ENCODE measurements around the gene DIP2B.

The DIP2B gene

DNA sequence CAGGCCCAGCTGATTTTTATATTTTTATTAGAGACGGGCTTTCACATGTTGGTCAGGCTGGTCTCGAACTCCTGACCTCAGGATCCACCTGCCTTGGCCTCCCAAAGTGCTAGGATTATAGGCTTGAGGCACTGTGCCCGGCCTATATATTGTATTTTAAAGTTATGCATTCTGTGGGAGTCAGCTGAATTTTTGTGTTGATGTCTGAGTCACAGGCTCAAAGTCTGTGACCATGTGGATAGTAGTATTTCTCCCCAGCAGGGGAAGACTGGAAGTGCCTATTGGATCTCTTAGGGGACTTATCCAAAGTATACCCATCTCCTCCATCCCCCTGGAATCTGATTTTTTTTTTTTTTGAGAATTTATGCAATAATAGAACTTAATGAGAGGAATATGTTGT, 215.3 kb downstream of the DIP2B start:
- Histone ChIP-seq H2AFZ (ENCODE audit: low read depth, low read length, severe bottlenecking) (no peak overlapping the region), H3K4me3 (ENCODE audit: insufficient read depth, low read length, poor library complexity, severe bottlenecking) (no peak overlapping the region), H4K20me1 (ENCODE audit: low read depth, low read length) (no peaks in the 10 kb centered on the region), H3K79me2 (ENCODE audit: insufficient read depth, low read length) (no peaks in the 10 kb centered on the region), H3K27me3 (ENCODE audit: low read length) (no peaks in the 10 kb centered on the region), H3K9me3 (ENCODE audit: insufficient read depth, low read length) (no peaks in the 10 kb centered on the region), H3K4me2 (ENCODE audit: low read depth, low read length, poor library complexity, severe bottlenecking) (no peak overlapping the region), H3F3A (ENCODE audit: insufficient read depth) (no peaks in the 10 kb centered on the region), H3K27ac (ENCODE audit: low read depth, low read length) (no peak overlapping the region), H3K9ac (ENCODE audit: low read length) (no peak overlapping the region), H3K9me2 (replicated peaks; ENCODE audit: insufficient read depth, low read length) (no peaks in the 10 kb centered on the region), H3K36me3 (ENCODE audit: low read length) (no peaks in the 10 kb centered on the region)
- TF ChIP-seq EZH2phosphoT487 (conservative IDR thresholded peaks at IDR 0.05; ENCODE audit: low read length) = no peak
- TF ChIP-seq, protein P1, sequence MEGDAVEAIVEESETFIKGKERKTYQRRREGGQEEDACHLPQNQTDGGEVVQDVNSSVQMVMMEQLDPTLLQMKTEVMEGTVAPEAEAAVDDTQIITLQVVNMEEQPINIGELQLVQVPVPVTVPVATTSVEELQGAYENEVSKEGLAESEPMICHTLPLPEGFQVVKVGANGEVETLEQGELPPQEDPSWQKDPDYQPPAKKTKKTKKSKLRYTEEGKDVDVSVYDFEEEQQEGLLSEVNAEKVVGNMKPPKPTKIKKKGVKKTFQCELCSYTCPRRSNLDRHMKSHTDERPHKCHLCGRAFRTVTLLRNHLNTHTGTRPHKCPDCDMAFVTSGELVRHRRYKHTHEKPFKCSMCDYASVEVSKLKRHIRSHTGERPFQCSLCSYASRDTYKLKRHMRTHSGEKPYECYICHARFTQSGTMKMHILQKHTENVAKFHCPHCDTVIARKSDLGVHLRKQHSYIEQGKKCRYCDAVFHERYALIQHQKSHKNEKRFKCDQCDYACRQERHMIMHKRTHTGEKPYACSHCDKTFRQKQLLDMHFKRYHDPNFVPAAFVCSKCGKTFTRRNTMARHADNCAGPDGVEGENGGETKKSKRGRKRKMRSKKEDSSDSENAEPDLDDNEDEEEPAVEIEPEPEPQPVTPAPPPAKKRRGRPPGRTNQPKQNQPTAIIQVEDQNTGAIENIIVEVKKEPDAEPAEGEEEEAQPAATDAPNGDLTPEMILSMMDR (IDR thresholded peaks at IDR 0.05; ENCODE audit: insufficient read depth, low read length, poor library complexity, severe bottlenecking) = no peak

DNA sequence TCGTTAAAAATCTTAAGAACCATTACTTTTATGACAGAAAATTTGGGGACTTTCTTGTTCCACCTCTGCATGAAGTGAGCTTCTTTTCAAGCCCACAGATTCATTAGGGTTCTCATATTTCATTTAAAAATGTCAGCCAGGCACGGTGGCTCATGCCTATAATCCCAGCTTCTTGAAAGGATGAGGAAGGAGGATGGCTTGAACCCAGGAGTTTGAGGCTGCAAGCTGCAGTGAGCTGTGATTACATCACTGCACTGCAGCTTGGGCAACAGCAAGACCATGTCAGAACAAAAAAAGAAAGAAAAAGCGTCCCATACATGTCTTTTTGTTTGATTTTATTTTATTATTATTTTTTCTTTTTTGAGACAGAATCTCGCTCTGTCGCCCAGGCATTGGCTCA, 215.7 kb downstream of the DIP2B start:
- H3K9ac ChIP-seq (ENCODE audit: low read length) = no peak overlapping the region
- H2AFZ ChIP-seq (ENCODE audit: low read depth, low read length, severe bottlenecking) = no peak overlapping the region
- no peaks in the 10 kb centered on the region for H3K9me3 ChIP-seq (ENCODE audit: insufficient read depth, low read length)
- no peaks in the 10 kb centered on the region for H3K36me3 ChIP-seq (ENCODE audit: low read length)
- TF ChIP-seq EZH2phosphoT487 (conservative IDR thresholded peaks at IDR 0.05; ENCODE audit: low read length) = no peak
- TF ChIP-seq, protein P1 (IDR thresholded peaks at IDR 0.05; ENCODE audit: insufficient read depth, low read length, poor library complexity, severe bottlenecking) = no peak
- no peaks in the 10 kb centered on the region for H4K20me1 ChIP-seq (ENCODE audit: low read depth, low read length)
- no peaks in the 10 kb centered on the region for H3K9me2 ChIP-seq (replicated peaks; ENCODE audit: insufficient read depth, low read length)
- no peaks in the 10 kb centered on the region for H3K27me3 ChIP-seq (ENCODE audit: low read length)
- no peaks in the 10 kb centered on the region for H3F3A ChIP-seq (ENCODE audit: insufficient read depth)
- H3K4me2 ChIP-seq (ENCODE audit: low read depth, low read length, poor library complexity, severe bottlenecking) = no peak overlapping the region
- no peak overlapping the region for H3K27ac ChIP-seq (ENCODE audit: low read depth, low read length)
- H3K79me2 ChIP-seq (ENCODE audit: insufficient read depth, low read length) = no peaks in the 10 kb centered on the region
- H3K4me3 ChIP-seq (ENCODE audit: insufficient read depth, low read length, poor library complexity, severe bottlenecking) = no peak overlapping the region

DNA sequence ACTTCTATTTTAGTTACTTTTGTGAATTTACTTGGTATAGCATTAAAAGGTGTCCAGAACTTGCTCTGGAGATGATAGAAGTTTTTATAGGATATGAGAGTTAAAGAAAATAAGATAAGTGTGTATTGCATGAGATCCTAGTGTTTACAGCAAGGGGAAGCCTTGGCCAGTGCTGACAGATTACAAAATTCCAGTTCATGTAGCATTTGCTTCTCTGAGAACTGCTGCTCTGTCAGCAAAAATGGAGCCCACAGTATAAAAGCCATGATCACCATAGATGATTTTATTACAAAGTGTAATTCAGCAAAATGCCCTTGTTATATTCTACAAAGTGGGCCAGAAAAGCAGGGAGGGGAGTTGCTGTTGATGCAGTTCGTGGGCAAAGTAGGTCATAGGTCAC, 219.1 kb downstream of the DIP2B start:
- Histone ChIP-seq H3K79me2 (ENCODE audit: insufficient read depth, low read length) (no peaks in the 10 kb centered on the region), H3K4me2 (ENCODE audit: low read depth, low read length, poor library complexity, severe bottlenecking) (no peak overlapping the region), H3K4me3 (ENCODE audit: insufficient read depth, low read length, poor library complexity, severe bottlenecking) (no peak overlapping the region), H3K27ac (ENCODE audit: low read depth, low read length) (no peak overlapping the region), H4K20me1 (ENCODE audit: low read depth, low read length) (no peaks in the 10 kb centered on the region), H3K9me2 (replicated peaks; ENCODE audit: insufficient read depth, low read length) (no peaks in the 10 kb centered on the region), H3K9ac (ENCODE audit: low read length) (no peak overlapping the region), H3F3A (ENCODE audit: insufficient read depth) (no peaks in the 10 kb centered on the region), H3K27me3 (ENCODE audit: low read length) (no peaks in the 10 kb centered on the region), H2AFZ (ENCODE audit: low read depth, low read length, severe bottlenecking) (no peak overlapping the region), H3K9me3 (ENCODE audit: insufficient read depth, low read length) (no peaks in the 10 kb centered on the region), H3K36me3 (ENCODE audit: low read length) (no peaks in the 10 kb centered on the region)
- TF ChIP-seq, protein P1 (IDR thresholded peaks at IDR 0.05; ENCODE audit: insufficient read depth, low read length, poor library complexity, severe bottlenecking) = no peak
- no peak for TF ChIP-seq EZH2phosphoT487 (conservative IDR thresholded peaks at IDR 0.05; ENCODE audit: low read length)

All from SU-DHL-6 (cell line).